HG03575 (cell line): ENCODE measurements around the gene ATP8B4.
"Not testable (repeated sequence)": the region's sequence is repeated elsewhere in the genome, so short reads cannot be mapped to it uniquely, and the experiment has no call there.

Experiments
- ATAC-seq: cut with Tn5 transposase; IDR thresholded peaks from one replicate; pipeline ENCODE4 v1.9.1; 2021; ENCODE audit not compliant: unreplicated experiment, insufficient number of reproducible peaks, low FRiP score; ENCODE audit errors: extremely low read depth

Gene ATP8B4

GRCh38 chr15:50140983-50141382, 21.9 kb upstream of the ATP8B4 start:
- no peak for ATAC-seq

GRCh38 chr15:50140098-50140497, 21.1 kb upstream of the ATP8B4 start:
- ATAC-seq: no peak

- ATAC-seq: no peak
Measured at GRCh38 chr15:50138391-50138790, 19.4 kb upstream of the ATP8B4 start.

GRCh38 chr15:50137893-50138292, 18.9 kb upstream of the ATP8B4 start:
- no peak for ATAC-seq

GRCh38 chr15:50137330-50137761, 18.3 kb upstream of the ATP8B4 start:
- ATAC-seq: no peak

- ATAC-seq: peak; percentile 56
Measured at GRCh38 chr15:50135031-50135551, 16.1 kb upstream of the ATP8B4 start.

- peak; percentile 76 for ATAC-seq
Measured at GRCh38 chr15:50134524-50135024, 15.5 kb upstream of the ATP8B4 start.

- ATAC-seq: not testable (repeated sequence)
Measured at GRCh38 chr15:50132251-50132984, 13.4 kb upstream of the ATP8B4 start.

- ATAC-seq: no peak
Measured at GRCh38 chr15:50131617-50132016, 12.6 kb upstream of the ATP8B4 start.

GRCh38 chr15:50128266-50128665, 9.2 kb upstream of the ATP8B4 start:
- no peak for ATAC-seq

GRCh38 chr15:50127255-50127777, 8.3 kb upstream of the ATP8B4 start:
- ATAC-seq: no peak

GRCh38 chr15:50126072-50126471, 7.0 kb upstream of the ATP8B4 start:
- ATAC-seq: no peak

GRCh38 chr15:50124631-50125030, 5.6 kb upstream of the ATP8B4 start:
- no peak for ATAC-seq

GRCh38 chr15:50123861-50124557, 5.0 kb upstream of the ATP8B4 start:
- ATAC-seq: no peak

- ATAC-seq: no peak
Measured at GRCh38 chr15:50120729-50121128, 1.7 kb upstream of the ATP8B4 start.

GRCh38 chr15:50117431-50118027, 1.5 kb downstream of the ATP8B4 start:
- ATAC-seq: no peak

GRCh38 chr15:50116477-50116876, 2.6 kb downstream of the ATP8B4 start:
- ATAC-seq: no peak

GRCh38 chr15:50113992-50114780, 4.8 kb downstream of the ATP8B4 start:
- ATAC-seq: no peak

GRCh38 chr15:50113187-50113505, 5.9 kb downstream of the ATP8B4 start:
- no peak for ATAC-seq
